ENCODE results near the gene TMEM253.

GRCh38 chr14:21072781-21073339 lies 28.0 kb upstream of the TMEM253 start:
- TF ChIP-seq POLR2AphosphoS5 (IDR thresholded peaks at IDR 0.05; ENCODE audit: borderline replicate concordance, low read depth, low read length) (no peak), EZH2 (IDR thresholded peaks at IDR 0.05) (no peak)

Measured in SK-N-MC (cell line).